ENCODE data around the gene TBATA. TPM values are rescaled to one million over a fixed set of nuclear protein-coding genes. Genes with fewer than 3 reads are reported as not detected.

The TBATA gene
- total and polyA plus RNA-seq, 8 donors: not detected

DNA sequence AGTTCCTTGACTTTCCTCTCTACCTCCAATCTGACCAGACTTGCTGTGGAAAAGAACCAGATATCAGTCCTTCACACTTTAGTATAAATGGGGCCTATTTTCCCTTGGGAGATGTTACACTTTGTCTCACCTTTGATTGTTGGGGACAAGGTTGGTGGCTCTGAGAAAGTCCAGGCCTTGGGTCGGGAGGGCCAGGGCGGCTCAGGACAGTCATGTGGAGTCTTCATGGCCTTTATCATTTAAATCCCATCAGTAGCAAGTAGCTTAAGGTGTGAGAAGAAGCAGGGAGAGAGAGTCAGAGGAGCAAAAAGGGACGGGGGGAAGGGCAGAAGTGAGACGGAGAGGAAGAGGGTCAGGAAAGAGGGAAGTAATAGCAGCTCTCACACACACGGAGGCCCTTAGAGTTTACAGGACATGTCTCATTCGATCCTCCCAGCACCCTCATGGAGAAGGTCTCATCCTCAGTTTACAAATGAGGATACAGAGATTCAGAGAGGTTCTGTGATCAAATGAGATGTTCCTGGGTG, 40.5 kb downstream of the TBATA start:
- Histone ChIP-seq H3K27ac (no peak overlapping the region), H3K27me3 (no peaks in the 10 kb centered on the region), H3K4me3 (no peak overlapping the region), H3K9me3 (no peaks in the 10 kb centered on the region), H3K36me3 (no peaks in the 10 kb centered on the region), H3K4me1 (peaks cover 13 to 31% of the 10 kb centered on the region in 2 donors)
- DNase-seq (peak in 1 of 4 donors; percentile 28), ATAC-seq (no peak)
- no peak for TF ChIP-seq CTCF (IDR thresholded peaks at IDR 0.05)
- intact Hi-C loops (cut with DNase I): no loop called here

DNA sequence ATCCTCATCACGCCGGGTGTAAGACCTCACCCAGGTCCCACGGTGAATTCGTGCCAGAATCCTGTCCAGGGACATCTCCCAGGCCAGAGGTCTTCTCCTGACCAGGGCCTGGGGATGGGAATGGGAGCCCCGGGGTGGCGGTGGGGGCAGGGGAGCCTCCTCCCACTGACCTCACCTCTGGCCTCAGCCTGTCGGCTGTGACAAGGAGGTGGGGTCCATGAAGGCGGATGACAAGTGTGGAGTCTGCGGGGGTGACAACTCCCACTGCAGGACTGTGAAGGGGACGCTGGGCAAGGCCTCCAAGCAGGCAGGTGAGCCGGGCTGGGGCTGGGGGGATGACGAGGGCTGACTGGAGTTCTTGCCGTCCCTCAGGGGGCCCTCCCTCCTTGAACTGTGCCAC, 41.3 kb downstream of the TBATA start:
- TF ChIP-seq CTCF (IDR thresholded peaks at IDR 0.05): no peak
- DNase-seq (peak in 1 of 4 donors; percentile 30), ATAC-seq (no peak)
- Histone ChIP-seq H3K36me3 (no peaks in the 10 kb centered on the region), H3K27me3 (no peaks in the 10 kb centered on the region), H3K4me1 (peaks cover 13 to 31% of the 10 kb centered on the region in 2 donors), H3K9me3 (no peaks in the 10 kb centered on the region), H3K27ac (no peak overlapping the region), H3K4me3 (no peak overlapping the region)
- intact Hi-C loops (cut with DNase I): no loop called here

DNA sequence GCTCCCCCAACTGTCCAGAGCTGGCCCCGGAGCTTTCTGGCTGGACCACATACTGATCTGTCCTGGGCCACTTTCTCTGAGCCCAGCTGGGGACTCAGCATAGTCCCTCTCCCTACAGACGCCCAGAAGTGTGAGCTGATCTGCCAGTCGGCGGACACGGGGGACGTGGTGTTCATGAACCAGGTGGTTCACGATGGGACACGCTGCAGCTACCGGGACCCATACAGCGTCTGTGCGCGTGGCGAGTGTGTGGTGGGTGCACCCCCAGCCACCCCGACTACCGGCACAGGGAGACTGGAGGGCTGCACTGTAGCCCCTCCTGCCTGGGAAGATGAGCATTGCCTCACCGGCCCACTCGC, 41.8 kb downstream of the TBATA start:
- ATAC-seq (no peak), DNase-seq (peak in 1 of 4 donors; percentile 57)
- peaks cover 13 to 31% of the 10 kb centered on the region in 2 donors for H3K4me1 ChIP-seq
- no peak for TF ChIP-seq CTCF (IDR thresholded peaks at IDR 0.05)
- no peaks in the 10 kb centered on the region for H3K9me3 ChIP-seq
- H3K4me3 ChIP-seq: no peak overlapping the region
- no peaks in the 10 kb centered on the region for H3K36me3 ChIP-seq
- no peaks in the 10 kb centered on the region for H3K27me3 ChIP-seq
- intact Hi-C loops (cut with DNase I): no loop called here
- peak overlapping the region in 1 of 2 donors; percentile 57 for H3K27ac ChIP-seq

DNA sequence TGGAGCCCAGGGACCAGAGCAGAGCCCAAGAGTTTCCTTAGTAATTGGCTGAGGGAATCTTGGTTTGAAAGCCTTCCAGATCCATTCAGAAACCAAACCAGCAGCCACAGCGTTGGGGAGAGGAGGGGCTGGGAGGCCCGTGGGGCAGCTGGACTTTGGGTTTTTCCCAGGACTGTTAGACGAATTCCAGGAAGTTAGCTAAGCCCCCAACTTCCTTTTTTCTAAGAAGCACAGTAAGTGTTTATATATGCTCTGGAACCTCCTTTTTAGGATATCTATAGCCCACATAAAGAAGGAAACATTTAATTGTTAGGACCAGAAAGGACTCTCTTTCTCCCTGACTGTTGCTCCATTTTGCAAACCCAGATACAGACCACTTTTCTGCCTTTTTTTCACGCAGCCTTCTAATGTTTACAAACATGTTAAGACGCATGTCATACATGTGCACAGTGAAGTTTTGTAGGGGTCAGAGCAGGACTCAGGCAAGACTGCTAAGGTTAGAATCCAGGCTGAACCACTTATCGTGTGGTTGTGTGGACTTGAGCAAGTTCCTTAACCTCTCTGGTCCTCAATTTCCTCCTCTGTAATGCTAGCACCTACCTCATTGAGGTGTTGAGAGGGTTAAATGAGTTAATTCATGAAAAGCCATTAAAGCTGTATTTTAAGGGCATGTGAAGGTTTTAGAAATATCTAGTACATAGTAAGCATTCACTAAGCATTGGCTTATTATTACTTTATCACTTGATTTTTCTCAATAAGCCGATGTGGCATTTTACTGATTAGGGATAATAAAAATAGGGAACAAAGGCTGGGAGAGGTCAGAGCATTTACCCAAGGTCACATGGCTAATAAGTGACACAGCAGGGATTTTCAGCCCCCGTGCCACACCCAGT, 42.4 kb downstream of the TBATA start:
- intact Hi-C loops (cut with DNase I): no loop called here
- no peaks in the 10 kb centered on the region for H3K27me3 ChIP-seq
- peak overlapping the region; percentile 57 to 59 for H3K27ac ChIP-seq
- peak; percentile 69 for ATAC-seq
- TF ChIP-seq CTCF (IDR thresholded peaks at IDR 0.05): no peak
- H3K4me3 ChIP-seq: no peak overlapping the region
- peak; percentile 68 to 93 (median 76) for DNase-seq
- no peaks in the 10 kb centered on the region for H3K9me3 ChIP-seq
- H3K36me3 ChIP-seq: no peaks in the 10 kb centered on the region
- H3K4me1 ChIP-seq: peaks cover 13 to 31% of the 10 kb centered on the region in 2 donors
